ENCODE results near the gene SUPT3H. TPM values are rescaled to one million over a fixed set of nuclear protein-coding genes. Genes with fewer than 3 reads are reported as not detected.

Gene SUPT3H
- total and polyA plus RNA-seq, 9 donors, result 10.3 to 23.1 (median 16.2) TPM

DNA sequence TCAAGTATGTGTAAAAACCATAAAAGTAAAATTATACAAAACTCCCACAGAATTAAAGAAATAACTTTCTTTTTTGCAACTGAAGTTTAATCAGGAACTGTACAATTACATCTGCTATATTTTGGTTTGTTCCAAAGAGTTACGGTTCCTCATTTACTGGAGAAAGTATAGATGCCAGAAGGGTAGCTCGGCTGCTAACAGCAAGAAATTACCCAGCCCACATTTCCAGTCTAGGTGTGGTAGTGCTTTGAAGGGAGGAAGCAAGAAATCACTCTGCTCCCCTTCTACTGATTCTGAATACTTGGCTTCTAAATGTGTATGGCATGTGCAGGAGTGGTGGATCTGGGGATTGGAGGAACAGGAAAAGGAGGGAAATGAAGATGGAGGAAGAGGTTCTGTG is 549.0 kb downstream of the SUPT3H start:
- Histone ChIP-seq H3K27ac (no peak overlapping the region), H3K4me1 (ENCODE audit: insufficient read depth) (no peaks in the 10 kb centered on the region), H3K9me3 (no peaks in the 10 kb centered on the region), H3K36me3 (no peaks in the 10 kb centered on the region), H3K4me3 (no peak overlapping the region), H3K27me3 (no peaks in the 10 kb centered on the region)
- WGBS, 3 donors, result 51 to 67% (median 59%) methylated on average over 2 of the region's 2 CpGs
- no peak for DNase-seq
- no peak for TF ChIP-seq POLR2A (IDR thresholded peaks at IDR 0.05)
- no peak for TF ChIP-seq EP300 (IDR thresholded peaks at IDR 0.05)
- TF ChIP-seq CTCF (IDR thresholded peaks at IDR 0.05), result no peak
- intact Hi-C loops (cut with DNase I), result no loop called here

DNA sequence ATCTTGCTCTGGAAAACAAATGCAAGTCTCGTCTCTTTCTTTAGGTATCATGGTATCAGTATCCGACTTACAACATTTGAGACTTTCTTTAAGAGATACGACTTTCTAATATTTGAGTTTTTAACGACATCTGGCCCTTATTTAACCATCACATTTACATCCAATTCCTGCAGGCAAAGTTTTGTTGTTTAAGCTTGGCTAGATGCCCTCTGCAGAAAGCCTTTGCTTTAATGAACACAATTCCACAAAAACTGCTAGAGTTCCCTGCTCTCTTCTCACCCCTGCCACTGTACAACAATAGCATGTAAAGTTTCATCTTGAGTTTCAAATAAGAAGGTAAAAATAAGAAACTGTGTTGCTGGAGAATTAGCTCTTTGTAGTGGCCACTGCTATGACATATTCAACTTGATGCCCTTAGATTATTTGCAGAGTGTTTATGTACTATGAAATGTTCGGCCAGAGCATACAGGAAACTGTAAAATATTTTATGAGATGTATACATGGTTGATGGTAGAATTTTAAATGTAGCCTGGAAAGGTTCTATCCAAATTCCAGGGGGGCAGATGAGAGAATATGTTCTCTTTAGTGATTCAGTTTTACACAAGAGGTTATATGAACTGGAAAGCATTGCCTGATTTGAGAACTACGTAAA is 551.6 kb downstream of the SUPT3H start:
- no peak for DNase-seq
- TF ChIP-seq CTCF (IDR thresholded peaks at IDR 0.05) (no peak), EP300 (IDR thresholded peaks at IDR 0.05) (no peak), POLR2A (IDR thresholded peaks at IDR 0.05) (no peak)
- 72 to 78% (median 75%) methylated on average over 6 of the region's 6 CpGs for WGBS, 3 donors
- Histone ChIP-seq H3K4me1 (ENCODE audit: insufficient read depth) (no peaks in the 10 kb centered on the region), H3K36me3 (no peaks in the 10 kb centered on the region), H3K27me3 (no peaks in the 10 kb centered on the region), H3K9me3 (no peaks in the 10 kb centered on the region), H3K27ac (no peak overlapping the region), H3K4me3 (no peak overlapping the region)
- intact Hi-C loops (cut with DNase I), result no loop called here

- TF ChIP-seq CTCF (IDR thresholded peaks at IDR 0.05) (no peak), POLR2A (IDR thresholded peaks at IDR 0.05) (no peak)
- no peak overlapping the region for H3K27ac ChIP-seq
- H3K27me3 ChIP-seq, result no peaks in the 10 kb centered on the region
- 70 to 78% (median 72%) methylated on average over 2 of the region's 2 CpGs for WGBS, 3 donors
- no peaks in the 10 kb centered on the region for H3K4me1 ChIP-seq (ENCODE audit: insufficient read depth)
- no peaks in the 10 kb centered on the region for H3K36me3 ChIP-seq
- H3K4me3 ChIP-seq, result no peak overlapping the region
- no peaks in the 10 kb centered on the region for H3K9me3 ChIP-seq
- no peak for DNase-seq
- intact Hi-C loops (cut with DNase I), result no loop called here
Measured at GRCh38 chr6:44825273-44825672, 552.5 kb downstream of the SUPT3H start.

- intact Hi-C loops (cut with DNase I), result no loop called here
Measured at GRCh38 chr6:44824567-44824966, 553.2 kb downstream of the SUPT3H start.

More at GRCh38 chr6:44824567-44824966, 553.2 kb downstream of the SUPT3H start:
- Histone ChIP-seq H3K4me3 (no peak overlapping the region), H3K36me3 (no peaks in the 10 kb centered on the region), H3K4me1 (ENCODE audit: insufficient read depth) (no peaks in the 10 kb centered on the region), H3K9me3 (no peaks in the 10 kb centered on the region), H3K27ac (no peak overlapping the region), H3K27me3 (no peaks in the 10 kb centered on the region)
- TF ChIP-seq EP300 (IDR thresholded peaks at IDR 0.05) (no peak), POLR2A (IDR thresholded peaks at IDR 0.05) (no peak), CTCF (IDR thresholded peaks at IDR 0.05) (no peak)
- no peak for DNase-seq

Data from ovary (tissue), 9 donors.